ENCODE measurements around the gene NDUFV2.
A peak's percentile ranks its signal among the peaks of the same experiment; 100 is the strongest.

The NDUFV2 gene

DNA sequence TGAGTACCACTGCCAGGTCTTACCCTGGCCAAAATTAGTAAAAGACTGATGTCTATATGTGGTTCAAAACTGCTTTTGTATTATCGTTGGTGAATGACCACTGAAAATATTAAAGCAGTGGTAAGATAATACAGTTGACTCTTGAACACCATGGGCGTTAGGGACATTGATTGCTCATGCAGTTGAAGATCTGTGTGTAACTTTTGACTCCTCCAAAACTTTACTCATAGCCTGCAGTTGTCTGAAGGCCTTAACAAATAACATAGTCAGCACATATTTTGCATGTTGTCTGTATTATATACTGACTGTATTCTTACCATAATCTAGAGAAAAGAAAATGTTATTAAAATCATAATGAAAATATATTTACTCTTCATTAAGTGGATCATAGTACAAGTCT is 28.3 kb downstream of the NDUFV2 start:
- no peak overlapping the region for H2AK5ac ChIP-seq (ENCODE audit: low read depth, low read length)
- no peak overlapping the region for H3K4ac ChIP-seq (ENCODE audit: low read length)
- H4K91ac ChIP-seq (ENCODE audit: low read depth, low read length, poor library complexity), result no peak overlapping the region
- no peak overlapping the region for H2BK15ac ChIP-seq (ENCODE audit: low read length)
- DNase-seq (ENCODE audit: low spot score), result no peak
- H3K79me1 ChIP-seq (ENCODE audit: low read depth, low read length), result peaks cover 3% of the 10 kb centered on the region
- H3K27ac ChIP-seq (replicated peaks; ENCODE audit: low read length), result no peak overlapping the region
- peaks cover 1 to 2% of the 10 kb centered on the region in 2 donors for H3K4me1 ChIP-seq (ENCODE audit: control insufficient read depth in 2 of 2, insufficient read depth in 1 of 2, low read depth in 1 of 2, low read length in 2 of 2)
- no peak overlapping the region for H4K8ac ChIP-seq (ENCODE audit: low read depth, low read length)
- H3K14ac ChIP-seq (ENCODE audit: low read length), result no peak overlapping the region
- H3K18ac ChIP-seq (ENCODE audit: low read length), result no peak overlapping the region
- H3K27me3 ChIP-seq (ENCODE audit: control insufficient read depth in 3 of 3, insufficient read depth in 3 of 3, low read depth in 1 of 3, low read length in 3 of 3), result no peaks in the 10 kb centered on the region
- H3K9ac ChIP-seq (ENCODE audit: low read depth, low read length, poor library complexity), result no peak overlapping the region
- no peak overlapping the region for H3K4me2 ChIP-seq (ENCODE audit: insufficient read depth, low read length, poor library complexity, severe bottlenecking)
- H2AFZ ChIP-seq (ENCODE audit: low read length), result no peak overlapping the region
- peaks cover 23 to 99% of the 10 kb centered on the region in 2 donors for H3K36me3 ChIP-seq (replicated peaks in 1 of 2; ENCODE audit: control insufficient read depth in 2 of 2, insufficient read depth in 2 of 2, low read length in 2 of 2)
- H2BK12ac ChIP-seq (ENCODE audit: low read length), result no peak overlapping the region
- H3K4me3 ChIP-seq (ENCODE audit: low read length in 2 of 2), result no peak overlapping the region
- H2BK5ac ChIP-seq (ENCODE audit: low read length), result no peak overlapping the region
- WGBS, 2 donors (ENCODE audit: extremely low coverage in 2 of 2, insufficient read length in 2 of 2, insufficient replicate concordance in 1 of 2), result no CpG with 5 or more reads among the region's 2 CpGs
- no peak overlapping the region for H2BK120ac ChIP-seq (ENCODE audit: low read depth, low read length)
- H3K23ac ChIP-seq (ENCODE audit: low read depth, low read length, poor library complexity), result no peak overlapping the region
- no peaks in the 10 kb centered on the region for H3K9me3 ChIP-seq (replicated peaks in 1 of 2; ENCODE audit: control insufficient read depth in 2 of 2, insufficient read depth in 1 of 2, low read depth in 1 of 2, low read length in 2 of 2)

DNA sequence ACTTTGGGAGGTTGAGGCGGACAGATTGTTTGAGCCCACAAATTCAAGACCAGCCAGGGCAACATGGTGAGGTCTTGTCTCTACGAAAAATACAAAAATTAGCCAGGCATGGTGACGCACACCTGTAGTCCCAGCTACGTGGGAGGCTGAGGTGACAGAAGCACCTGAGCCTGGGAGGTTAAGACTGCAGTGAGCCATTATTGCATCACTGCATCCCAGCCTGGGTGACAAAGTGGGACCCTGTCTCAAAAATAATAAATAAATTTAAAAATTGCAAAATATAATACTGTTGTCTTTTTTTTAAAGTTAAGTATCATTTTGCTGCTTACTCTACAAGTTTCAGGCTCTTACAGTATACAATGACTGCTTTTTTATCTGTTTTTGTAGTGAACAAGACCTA is 30.1 kb downstream of the NDUFV2 start:
- Histone ChIP-seq H3K18ac (ENCODE audit: low read length) (no peak overlapping the region), H2BK12ac (ENCODE audit: low read length) (no peak overlapping the region), H3K9ac (ENCODE audit: low read depth, low read length, poor library complexity) (no peak overlapping the region), H2BK15ac (ENCODE audit: low read length) (no peak overlapping the region), H3K4me3 (ENCODE audit: low read length in 2 of 2) (peak overlapping the region in 1 of 2 donors; percentile 50), H3K36me3 (replicated peaks in 1 of 2; ENCODE audit: control insufficient read depth in 2 of 2, insufficient read depth in 2 of 2, low read length in 2 of 2) (peaks cover 16 to 82% of the 10 kb centered on the region in 2 donors), H3K4ac (ENCODE audit: low read length) (no peak overlapping the region), H3K14ac (ENCODE audit: low read length) (no peak overlapping the region), H3K4me2 (ENCODE audit: insufficient read depth, low read length, poor library complexity, severe bottlenecking) (no peak overlapping the region), H3K23ac (ENCODE audit: low read depth, low read length, poor library complexity) (no peak overlapping the region), H3K9me3 (replicated peaks in 1 of 2; ENCODE audit: control insufficient read depth in 2 of 2, insufficient read depth in 1 of 2, low read depth in 1 of 2, low read length in 2 of 2) (no peaks in the 10 kb centered on the region), H4K91ac (ENCODE audit: low read depth, low read length, poor library complexity) (no peak overlapping the region), H2AFZ (ENCODE audit: low read length) (no peak overlapping the region), H3K79me1 (ENCODE audit: low read depth, low read length) (peaks cover 7% of the 10 kb centered on the region), H2BK5ac (ENCODE audit: low read length) (no peak overlapping the region), H3K27me3 (ENCODE audit: control insufficient read depth in 3 of 3, insufficient read depth in 3 of 3, low read depth in 1 of 3, low read length in 3 of 3) (no peaks in the 10 kb centered on the region), H3K4me1 (ENCODE audit: control insufficient read depth in 2 of 2, insufficient read depth in 1 of 2, low read depth in 1 of 2, low read length in 2 of 2) (peaks cover 1 to 4% of the 10 kb centered on the region in 2 donors), H2BK120ac (ENCODE audit: low read depth, low read length) (no peak overlapping the region), H3K27ac (replicated peaks; ENCODE audit: low read length) (no peak overlapping the region), H4K8ac (ENCODE audit: low read depth, low read length) (no peak overlapping the region), H2AK5ac (ENCODE audit: low read depth, low read length) (no peak overlapping the region)
- DNase-seq (ENCODE audit: low spot score), result no peak
- no CpG with 5 or more reads among the region's 4 CpGs for WGBS, 2 donors (ENCODE audit: extremely low coverage in 2 of 2, insufficient read length in 2 of 2, insufficient replicate concordance in 1 of 2)

DNA sequence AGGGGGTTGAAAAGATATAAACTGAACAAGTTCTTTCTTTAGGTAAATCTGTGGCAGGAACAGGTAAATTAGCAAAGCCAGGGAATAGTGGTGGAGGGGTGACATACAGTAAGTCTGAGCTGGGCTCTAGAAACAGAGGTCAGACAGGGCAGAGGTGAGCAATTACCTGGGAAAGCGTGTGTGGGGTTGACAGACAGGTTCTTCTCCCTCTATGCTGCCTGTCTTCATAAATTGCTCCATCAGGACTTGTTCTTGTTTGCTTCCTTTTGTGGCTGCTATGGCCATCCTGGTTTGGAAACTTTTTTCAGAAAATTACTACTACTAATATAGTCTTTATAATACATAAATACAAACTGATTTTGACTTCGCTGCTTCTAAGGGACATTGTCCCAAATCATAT is 30.7 kb downstream of the NDUFV2 start:
- Histone ChIP-seq H3K14ac (ENCODE audit: low read length) (no peak overlapping the region), H2BK15ac (ENCODE audit: low read length) (no peak overlapping the region), H3K27me3 (ENCODE audit: control insufficient read depth in 3 of 3, insufficient read depth in 3 of 3, low read depth in 1 of 3, low read length in 3 of 3) (no peaks in the 10 kb centered on the region), H3K4me3 (ENCODE audit: low read length in 2 of 2) (no peak overlapping the region), H4K91ac (ENCODE audit: low read depth, low read length, poor library complexity) (no peak overlapping the region), H3K23ac (ENCODE audit: low read depth, low read length, poor library complexity) (no peak overlapping the region), H3K27ac (replicated peaks; ENCODE audit: low read length) (no peak overlapping the region), H3K18ac (ENCODE audit: low read length) (no peak overlapping the region), H3K36me3 (replicated peaks in 1 of 2; ENCODE audit: control insufficient read depth in 2 of 2, insufficient read depth in 2 of 2, low read length in 2 of 2) (peaks cover 15 to 76% of the 10 kb centered on the region in 2 donors), H3K4ac (ENCODE audit: low read length) (no peak overlapping the region), H2AK5ac (ENCODE audit: low read depth, low read length) (no peak overlapping the region), H2AFZ (ENCODE audit: low read length) (no peak overlapping the region), H3K9ac (ENCODE audit: low read depth, low read length, poor library complexity) (no peak overlapping the region), H2BK12ac (ENCODE audit: low read length) (no peak overlapping the region), H3K4me1 (ENCODE audit: control insufficient read depth in 2 of 2, insufficient read depth in 1 of 2, low read depth in 1 of 2, low read length in 2 of 2) (peaks cover 1 to 8% of the 10 kb centered on the region in 2 donors), H2BK120ac (ENCODE audit: low read depth, low read length) (no peak overlapping the region), H3K9me3 (replicated peaks in 1 of 2; ENCODE audit: control insufficient read depth in 2 of 2, insufficient read depth in 1 of 2, low read depth in 1 of 2, low read length in 2 of 2) (no peaks in the 10 kb centered on the region), H4K8ac (ENCODE audit: low read depth, low read length) (no peak overlapping the region), H3K79me1 (ENCODE audit: low read depth, low read length) (peaks cover 7% of the 10 kb centered on the region), H2BK5ac (ENCODE audit: low read length) (no peak overlapping the region), H3K4me2 (ENCODE audit: insufficient read depth, low read length, poor library complexity, severe bottlenecking) (no peak overlapping the region)
- no CpG with 5 or more reads among the region's 2 CpGs for WGBS, 2 donors (ENCODE audit: extremely low coverage in 2 of 2, insufficient read length in 2 of 2, insufficient replicate concordance in 1 of 2)
- no peak for DNase-seq (ENCODE audit: low spot score)

DNA sequence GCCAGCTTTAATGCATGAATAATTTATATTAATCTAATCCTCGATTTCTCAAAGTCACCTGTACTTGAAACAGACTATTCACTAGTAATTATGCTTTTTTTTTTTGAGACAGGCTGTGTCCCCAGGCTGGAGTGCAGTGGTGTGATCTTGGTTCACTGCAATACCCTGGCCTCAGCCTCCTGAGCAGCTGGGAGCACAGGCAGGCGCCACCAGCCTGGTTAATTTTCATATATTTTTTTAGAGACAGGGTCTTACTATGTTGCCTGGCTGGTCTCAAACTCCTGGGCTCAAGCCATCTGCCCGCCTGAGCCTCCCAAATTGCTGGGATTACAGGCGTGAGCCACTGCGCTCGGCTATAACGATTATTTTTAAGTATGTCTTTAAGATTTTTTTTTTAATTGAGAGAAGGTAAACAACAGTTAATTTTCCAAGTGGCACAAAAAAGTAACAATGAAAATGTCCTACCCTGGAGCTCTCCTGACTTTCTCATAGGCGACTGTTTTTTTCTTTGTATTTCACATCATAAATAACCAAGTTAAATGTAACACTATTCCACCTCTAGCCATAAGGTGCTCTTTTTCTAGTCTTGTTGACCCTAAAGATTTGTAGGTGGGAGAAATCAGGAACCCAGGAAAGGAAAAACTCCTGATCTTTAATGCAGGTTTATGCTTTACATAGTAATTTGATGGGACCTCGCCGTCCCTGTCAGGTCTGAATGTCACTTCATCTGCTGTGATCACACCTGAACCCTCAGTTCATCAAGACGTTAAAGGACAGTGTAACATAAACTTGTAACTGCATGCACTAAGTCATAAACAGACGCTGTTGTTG is 32.8 kb downstream of the NDUFV2 start:
- Histone ChIP-seq H3K27me3 (ENCODE audit: control insufficient read depth in 3 of 3, insufficient read depth in 3 of 3, low read depth in 1 of 3, low read length in 3 of 3) (no peaks in the 10 kb centered on the region), H3K4me2 (ENCODE audit: insufficient read depth, low read length, poor library complexity, severe bottlenecking) (peak overlapping the region; percentile 87), H2BK15ac (ENCODE audit: low read length) (no peak overlapping the region), H3K4me3 (ENCODE audit: low read length in 2 of 2) (peak overlapping the region; percentile 83 to 97), H2AFZ (ENCODE audit: low read length) (no peak overlapping the region), H4K8ac (ENCODE audit: low read depth, low read length) (no peak overlapping the region), H2BK5ac (ENCODE audit: low read length) (no peak overlapping the region), H3K9ac (ENCODE audit: low read depth, low read length, poor library complexity) (no peak overlapping the region), H3K4me1 (ENCODE audit: control insufficient read depth in 2 of 2, insufficient read depth in 1 of 2, low read depth in 1 of 2, low read length in 2 of 2) (peaks cover 1 to 16% of the 10 kb centered on the region in 2 donors), H3K36me3 (replicated peaks in 1 of 2; ENCODE audit: control insufficient read depth in 2 of 2, insufficient read depth in 2 of 2, low read length in 2 of 2) (peaks cover 12 to 55% of the 10 kb centered on the region in 2 donors), H3K27ac (replicated peaks; ENCODE audit: low read length) (no peak overlapping the region), H3K79me1 (ENCODE audit: low read depth, low read length) (peaks cover 7% of the 10 kb centered on the region), H2BK12ac (ENCODE audit: low read length) (no peak overlapping the region), H4K91ac (ENCODE audit: low read depth, low read length, poor library complexity) (no peak overlapping the region), H3K4ac (ENCODE audit: low read length) (no peak overlapping the region), H3K18ac (ENCODE audit: low read length) (no peak overlapping the region), H2AK5ac (ENCODE audit: low read depth, low read length) (no peak overlapping the region), H3K23ac (ENCODE audit: low read depth, low read length, poor library complexity) (no peak overlapping the region), H3K9me3 (replicated peaks in 1 of 2; ENCODE audit: control insufficient read depth in 2 of 2, insufficient read depth in 1 of 2, low read depth in 1 of 2, low read length in 2 of 2) (no peaks in the 10 kb centered on the region), H3K14ac (ENCODE audit: low read length) (no peak overlapping the region), H2BK120ac (ENCODE audit: low read depth, low read length) (no peak overlapping the region)
- WGBS, 2 donors (ENCODE audit: extremely low coverage in 2 of 2, insufficient read length in 2 of 2, insufficient replicate concordance in 1 of 2), result no CpG with 5 or more reads among the region's 12 CpGs
- DNase-seq (ENCODE audit: low spot score), result no peak

Data from neuronal stem cell (in vitro differentiated cells).